AG09319 (cell line): ENCODE data around the gene FAM234A.

Experiments
- DNase-seq: peaks from one replicate; pipeline ENCODE4 v3.0.0-alpha.2; 2010; ENCODE audit warnings: low read depth; ENCODE audit errors: extremely low read depth
- TF ChIP-seq, protein P1 (sequence below): IDR thresholded peaks from 2 replicates; pipeline ENCODE4 v1.5.1; 2011; ENCODE audit warnings: low read depth, mild to moderate bottlenecking, inconsistent platforms, low read length, moderate library complexity

FAM234A gene, protein sequence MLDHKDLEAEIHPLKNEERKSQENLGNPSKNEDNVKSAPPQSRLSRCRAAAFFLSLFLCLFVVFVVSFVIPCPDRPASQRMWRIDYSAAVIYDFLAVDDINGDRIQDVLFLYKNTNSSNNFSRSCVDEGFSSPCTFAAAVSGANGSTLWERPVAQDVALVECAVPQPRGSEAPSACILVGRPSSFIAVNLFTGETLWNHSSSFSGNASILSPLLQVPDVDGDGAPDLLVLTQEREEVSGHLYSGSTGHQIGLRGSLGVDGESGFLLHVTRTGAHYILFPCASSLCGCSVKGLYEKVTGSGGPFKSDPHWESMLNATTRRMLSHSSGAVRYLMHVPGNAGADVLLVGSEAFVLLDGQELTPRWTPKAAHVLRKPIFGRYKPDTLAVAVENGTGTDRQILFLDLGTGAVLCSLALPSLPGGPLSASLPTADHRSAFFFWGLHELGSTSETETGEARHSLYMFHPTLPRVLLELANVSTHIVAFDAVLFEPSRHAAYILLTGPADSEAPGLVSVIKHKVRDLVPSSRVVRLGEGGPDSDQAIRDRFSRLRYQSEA

DNA sequence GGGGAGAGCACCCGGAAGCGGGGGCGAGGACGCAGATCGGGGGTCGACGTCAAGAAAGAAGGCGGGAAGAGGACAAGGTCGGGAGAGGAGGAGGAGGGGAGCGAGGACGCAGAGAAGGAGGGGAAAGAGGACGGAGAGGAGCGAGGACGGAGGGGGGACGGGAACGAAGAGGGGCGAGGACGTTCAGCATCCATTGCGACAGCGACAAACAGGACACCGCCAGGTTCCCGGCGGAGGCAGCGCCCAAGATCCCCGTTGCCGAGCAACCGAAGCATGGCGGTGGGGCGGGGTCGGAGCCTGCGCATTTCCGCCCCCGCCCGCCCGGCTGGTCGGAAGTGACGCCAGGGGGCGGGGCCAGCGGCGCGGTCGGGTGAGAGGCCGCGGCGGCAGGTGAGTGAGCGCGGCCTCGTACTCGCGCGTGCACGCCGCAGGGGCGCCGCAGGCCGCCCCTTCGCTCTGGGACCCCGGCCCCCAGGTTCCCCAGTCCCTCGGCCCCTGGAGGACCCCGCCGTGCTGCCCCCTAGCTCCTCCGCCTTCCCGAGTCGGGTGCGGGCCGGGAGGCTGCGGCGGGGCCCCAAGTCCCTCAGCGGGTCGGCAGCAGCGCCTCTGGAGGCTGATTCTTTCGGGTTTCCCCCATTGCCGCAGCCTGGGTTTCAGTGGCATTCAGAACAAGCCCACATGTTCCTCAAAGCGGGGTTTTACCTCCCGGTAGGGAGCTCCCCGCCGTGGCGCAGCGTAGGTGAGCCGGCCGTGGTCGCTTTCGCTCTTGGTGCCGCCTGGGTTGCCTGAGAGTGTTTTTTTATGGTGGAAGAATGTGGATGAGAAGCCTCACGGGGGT is at the start of gene FAM234A:
FAM234A (plus strand) TSS at position 354 of the 838 bp plus-strand sequence. CDS start 19,593 bp downstream, outside the sequence.
- DNase-seq, result peak; percentile 61
- TF ChIP-seq, protein P1, sequence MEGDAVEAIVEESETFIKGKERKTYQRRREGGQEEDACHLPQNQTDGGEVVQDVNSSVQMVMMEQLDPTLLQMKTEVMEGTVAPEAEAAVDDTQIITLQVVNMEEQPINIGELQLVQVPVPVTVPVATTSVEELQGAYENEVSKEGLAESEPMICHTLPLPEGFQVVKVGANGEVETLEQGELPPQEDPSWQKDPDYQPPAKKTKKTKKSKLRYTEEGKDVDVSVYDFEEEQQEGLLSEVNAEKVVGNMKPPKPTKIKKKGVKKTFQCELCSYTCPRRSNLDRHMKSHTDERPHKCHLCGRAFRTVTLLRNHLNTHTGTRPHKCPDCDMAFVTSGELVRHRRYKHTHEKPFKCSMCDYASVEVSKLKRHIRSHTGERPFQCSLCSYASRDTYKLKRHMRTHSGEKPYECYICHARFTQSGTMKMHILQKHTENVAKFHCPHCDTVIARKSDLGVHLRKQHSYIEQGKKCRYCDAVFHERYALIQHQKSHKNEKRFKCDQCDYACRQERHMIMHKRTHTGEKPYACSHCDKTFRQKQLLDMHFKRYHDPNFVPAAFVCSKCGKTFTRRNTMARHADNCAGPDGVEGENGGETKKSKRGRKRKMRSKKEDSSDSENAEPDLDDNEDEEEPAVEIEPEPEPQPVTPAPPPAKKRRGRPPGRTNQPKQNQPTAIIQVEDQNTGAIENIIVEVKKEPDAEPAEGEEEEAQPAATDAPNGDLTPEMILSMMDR, result peak; percentile 31

DNA sequence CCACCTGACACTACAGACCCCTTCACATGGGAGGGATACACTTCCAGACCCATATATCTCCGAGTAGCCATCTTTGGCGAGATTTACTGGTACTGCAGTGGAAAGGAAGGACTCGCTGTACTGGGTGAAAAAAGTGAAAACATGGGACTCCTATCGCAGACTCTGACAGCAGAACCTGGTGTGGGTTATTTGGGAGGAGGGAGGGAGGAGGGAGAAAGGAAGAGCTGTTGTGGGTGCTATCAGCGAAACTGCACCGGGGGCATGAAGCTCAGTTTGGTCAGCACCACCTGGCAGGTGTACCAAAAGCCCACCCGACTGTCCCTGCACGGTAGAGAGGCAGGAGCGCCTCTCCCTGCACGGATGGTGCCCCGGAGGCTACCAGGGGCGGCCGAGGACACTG is 49.4 kb upstream of the FAM234A start:
- TF ChIP-seq, protein P1, result no peak
- DNase-seq, result no peak

DNA sequence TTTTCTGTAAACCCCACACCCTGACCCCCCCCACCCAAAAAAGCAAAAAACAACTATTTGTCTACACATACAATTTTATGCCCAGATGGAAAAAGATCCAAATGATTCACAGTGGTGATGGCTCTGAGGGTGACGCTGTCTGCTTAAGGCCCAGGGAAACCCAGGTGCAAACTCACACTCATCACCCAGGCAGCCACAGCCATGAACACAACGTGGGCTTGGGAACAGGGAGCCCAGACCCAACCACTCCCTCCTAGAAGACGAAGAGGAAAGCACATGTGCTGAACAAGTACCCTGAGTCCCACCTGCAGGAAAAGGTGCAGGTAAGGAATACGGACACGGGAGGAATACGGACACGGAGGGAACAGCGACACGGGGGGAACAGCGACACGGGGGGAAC is 48.9 kb upstream of the FAM234A start:
- TF ChIP-seq, protein P1, result no peak
- no peak for DNase-seq

GRCh38 chr16:187330-187729 is 47.3 kb upstream of the FAM234A start:
- TF ChIP-seq, protein P1, result no peak
- no peak for DNase-seq

GRCh38 chr16:188674-189073 is 45.9 kb upstream of the FAM234A start:
- no peak for DNase-seq
- TF ChIP-seq, protein P1, result no peak

DNA sequence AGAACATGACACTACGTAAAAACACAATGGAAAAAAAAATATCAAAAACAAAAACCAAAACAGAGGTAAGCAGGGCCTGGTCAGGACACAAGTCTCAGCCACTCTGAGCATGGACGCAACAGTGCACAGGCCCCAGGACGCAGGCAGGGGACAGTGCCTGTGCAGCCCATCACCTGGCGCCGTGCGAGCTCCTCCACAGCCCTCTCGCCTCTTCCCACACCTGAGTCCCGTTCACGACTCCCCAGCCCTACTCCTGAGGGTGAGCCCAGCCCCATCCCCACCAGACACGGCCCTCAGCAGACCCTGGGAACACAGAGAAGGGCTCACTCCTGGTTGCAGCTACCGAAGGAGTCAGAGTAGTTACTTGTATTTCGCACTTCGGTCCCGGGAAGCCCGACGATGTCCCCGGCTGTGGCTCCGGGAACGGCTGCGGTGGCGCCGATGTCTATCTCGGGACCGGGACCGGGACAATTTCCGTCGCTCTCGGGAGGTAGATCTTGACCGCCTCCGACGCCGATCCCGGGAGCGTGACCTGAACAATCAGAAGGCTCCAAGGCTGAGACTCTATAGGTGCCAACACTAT is 44.9 kb upstream of the FAM234A start:
- no peak for DNase-seq
- TF ChIP-seq, protein P1, result no peak
